HG02870 (cell line): Measurements from ENCODE around the gene PLEKHG1.

Source experiments
- ATAC-seq: cut with Tn5 transposase; IDR thresholded peaks from one replicate; pipeline ENCODE4 v1.9.1; 2021; ENCODE audit warnings: mild to moderate bottlenecking, moderate library complexity; ENCODE audit not compliant: unreplicated experiment

Gene PLEKHG1

GRCh38 chr6:150588888-150589499, 10.7 kb upstream of the PLEKHG1 start:
- ATAC-seq, result no peak

- ATAC-seq, result no peak
Observed at GRCh38 chr6:150589852-150590251, 9.8 kb upstream of the PLEKHG1 start.

- ATAC-seq, result no peak
Observed at GRCh38 chr6:150590446-150590845, 9.2 kb upstream of the PLEKHG1 start.

- no peak for ATAC-seq
Observed at GRCh38 chr6:150592377-150592995, 7.2 kb upstream of the PLEKHG1 start.

GRCh38 chr6:150593119-150593518, 6.6 kb upstream of the PLEKHG1 start:
- ATAC-seq, result no peak

GRCh38 chr6:150596439-150596838, 3.2 kb upstream of the PLEKHG1 start:
- ATAC-seq, result no peak

- ATAC-seq, result no peak
Observed at GRCh38 chr6:150598401-150598800, 1.3 kb upstream of the PLEKHG1 start.

- ATAC-seq, result no peak
Observed at GRCh38 chr6:150598858-150599198, 857 bp upstream of the PLEKHG1 start.

- ATAC-seq, result peak; percentile 8
Observed at GRCh38 chr6:150600010-150600300, 270 bp downstream of the PLEKHG1 start.

GRCh38 chr6:150600301-150601017, 774 bp downstream of the PLEKHG1 start:
- ATAC-seq, result peak; percentile 66

- no peak for ATAC-seq
Observed at GRCh38 chr6:150601439-150601838, 1.8 kb downstream of the PLEKHG1 start.

- ATAC-seq, result no peak
Observed at GRCh38 chr6:150603176-150603575, 3.5 kb downstream of the PLEKHG1 start.

GRCh38 chr6:150604467-150604866, 4.8 kb downstream of the PLEKHG1 start:
- ATAC-seq, result no peak

- no peak for ATAC-seq
Observed at GRCh38 chr6:150605333-150605732, 5.6 kb downstream of the PLEKHG1 start.

GRCh38 chr6:150606168-150606591, 6.5 kb downstream of the PLEKHG1 start:
- no peak for ATAC-seq

- ATAC-seq, result no peak
Observed at GRCh38 chr6:150606647-150607328, 7.1 kb downstream of the PLEKHG1 start.

- ATAC-seq, result no peak
Observed at GRCh38 chr6:150607329-150607650, 7.6 kb downstream of the PLEKHG1 start.

- ATAC-seq, result no peak
Observed at GRCh38 chr6:150610584-150610983, 10.9 kb downstream of the PLEKHG1 start.

- ATAC-seq, result no peak
Observed at GRCh38 chr6:150613269-150613668, 13.6 kb downstream of the PLEKHG1 start.

GRCh38 chr6:150615967-150616366, 16.3 kb downstream of the PLEKHG1 start:
- ATAC-seq, result no peak

- ATAC-seq, result no peak
Observed at GRCh38 chr6:150616586-150616985, 16.9 kb downstream of the PLEKHG1 start.

- ATAC-seq, result no peak
Observed at GRCh38 chr6:150617062-150617461, 17.4 kb downstream of the PLEKHG1 start.
